ENCODE results near the gene TMEM11.
A peak's percentile ranks its signal among the peaks of the same experiment; 100 is the strongest.
"Not testable (repeated sequence)": the region's sequence is repeated elsewhere in the genome, so short reads cannot be mapped to it uniquely, and the experiment has no call there.

The TMEM11 gene

DNA sequence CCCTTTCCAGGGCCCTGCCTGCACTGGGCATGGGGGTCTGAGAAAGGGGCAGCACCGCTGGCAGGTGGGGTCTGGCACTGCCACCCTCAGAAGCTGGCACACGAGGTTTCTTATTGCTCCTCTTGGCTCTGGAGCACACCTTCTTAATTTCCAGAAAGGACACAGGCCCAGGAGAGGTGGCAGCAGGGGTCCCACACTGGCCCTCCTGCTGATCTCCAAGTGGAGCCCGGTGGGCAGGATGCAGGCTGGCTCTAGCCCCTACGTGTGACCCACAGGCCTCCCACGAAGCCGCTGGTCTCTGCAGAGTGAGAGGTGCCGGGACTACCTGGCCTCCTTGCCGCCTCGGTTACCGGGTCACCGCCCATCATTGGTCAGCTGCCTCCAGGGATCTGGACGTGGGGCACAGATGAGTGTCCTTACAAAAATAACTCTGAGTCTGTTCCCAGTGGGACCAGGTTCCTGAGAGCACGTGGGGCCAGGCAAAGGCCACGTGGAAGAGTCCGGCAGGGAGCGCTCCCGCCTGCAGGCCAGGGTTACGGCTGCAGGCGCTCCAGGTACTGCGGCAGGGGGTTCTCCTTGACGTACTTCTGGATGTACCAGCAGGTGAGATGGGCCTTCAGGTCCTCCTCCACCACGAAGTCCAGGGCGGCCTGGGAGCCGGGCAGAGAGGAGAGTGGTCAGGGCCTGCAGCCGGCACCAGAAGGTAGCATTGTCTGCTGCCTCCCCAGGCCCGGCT, 29.0 kb upstream of the TMEM11 start:
- no peak for DNase-seq (ENCODE audit: low read depth in 2 of 2)

DNA sequence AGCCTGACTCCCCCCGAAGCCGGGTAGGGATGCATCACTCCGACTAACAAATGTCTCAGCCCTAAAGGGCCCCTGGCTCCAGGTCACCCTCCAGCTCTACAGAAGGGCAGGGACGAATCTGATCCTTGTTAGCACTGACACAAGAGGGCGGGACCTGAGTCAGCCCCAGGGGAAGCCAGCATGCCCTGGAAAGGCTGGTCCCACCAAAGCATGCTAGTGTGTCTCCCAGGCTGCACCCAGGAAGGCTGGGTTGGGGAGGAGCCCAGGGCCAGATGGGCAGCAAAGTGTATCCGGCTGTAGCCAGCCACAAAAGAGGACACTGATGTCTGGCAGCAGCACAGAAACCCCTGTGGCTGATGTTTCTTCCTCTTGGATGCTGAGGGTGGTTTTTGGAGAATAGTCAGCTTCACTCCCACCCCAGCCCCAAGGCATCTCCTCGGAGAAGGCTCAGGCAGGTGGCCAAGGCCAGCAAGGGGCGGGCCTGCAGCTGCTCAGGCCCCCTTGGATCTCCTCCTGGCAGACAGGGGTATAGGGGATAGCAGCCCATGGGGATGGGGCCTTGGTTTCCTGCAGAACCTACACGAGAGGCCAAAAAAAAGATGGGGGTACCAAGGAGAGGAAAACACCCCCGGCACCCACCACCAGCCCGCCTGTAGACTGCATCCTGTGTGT, 28.2 kb upstream of the TMEM11 start:
- DNase-seq (ENCODE audit: low read depth in 2 of 2), result no peak

DNA sequence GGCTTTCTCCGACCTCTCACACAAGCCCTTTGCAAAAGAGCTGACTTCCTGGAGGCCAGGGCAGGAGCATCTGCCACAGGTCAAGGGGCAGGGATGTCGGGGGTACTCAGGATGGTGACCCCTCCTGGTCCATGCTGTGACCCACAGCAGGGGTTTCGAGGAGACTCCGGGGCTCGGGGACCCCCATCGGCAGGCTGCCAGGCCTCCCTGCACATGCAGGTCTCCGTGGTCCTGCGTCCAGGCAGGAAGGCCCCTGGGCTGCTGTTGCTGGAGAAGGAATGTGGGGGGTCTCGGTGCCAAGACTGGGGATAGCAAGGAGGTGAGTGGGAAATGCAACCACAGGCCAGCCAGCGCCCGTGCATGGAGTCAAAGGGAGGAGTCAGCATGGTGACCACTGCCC, 27.6 kb upstream of the TMEM11 start:
- no peak for DNase-seq (ENCODE audit: low read depth in 2 of 2)

DNA sequence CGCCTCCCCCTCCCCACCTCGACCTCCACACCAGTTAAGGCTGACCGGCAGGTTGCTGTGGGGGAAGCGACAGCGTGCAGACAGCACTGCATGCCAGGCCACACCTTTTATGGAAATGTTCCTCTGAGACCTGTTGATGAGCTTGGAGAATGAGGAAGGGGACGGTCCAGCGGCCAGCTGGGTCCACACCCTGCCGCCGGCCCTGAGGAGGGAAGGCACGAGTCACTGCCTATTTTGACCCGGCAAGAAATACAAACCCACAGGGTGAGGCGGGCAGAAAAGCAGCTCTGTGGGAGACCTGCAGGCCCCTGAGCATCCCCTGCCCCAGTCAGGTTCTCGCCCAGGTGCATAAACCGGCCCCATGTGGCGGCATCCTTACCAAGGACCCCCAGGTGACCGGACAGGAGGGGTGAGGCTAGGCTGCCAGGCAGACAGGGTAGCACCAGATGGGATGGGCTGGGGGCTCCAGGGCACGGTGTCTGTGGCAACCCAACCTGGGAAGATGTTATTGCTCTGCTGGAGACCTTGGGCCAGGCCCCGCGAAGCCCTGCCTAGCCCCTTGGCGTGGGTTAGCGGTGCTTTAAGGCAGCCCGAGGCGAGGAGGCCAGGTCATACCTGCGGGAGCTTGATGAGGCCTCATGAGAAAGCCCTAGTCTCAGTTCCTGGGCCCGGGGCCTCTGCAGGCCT, 26.6 kb upstream of the TMEM11 start:
- no peak for DNase-seq (ENCODE audit: low read depth in 2 of 2)

DNA sequence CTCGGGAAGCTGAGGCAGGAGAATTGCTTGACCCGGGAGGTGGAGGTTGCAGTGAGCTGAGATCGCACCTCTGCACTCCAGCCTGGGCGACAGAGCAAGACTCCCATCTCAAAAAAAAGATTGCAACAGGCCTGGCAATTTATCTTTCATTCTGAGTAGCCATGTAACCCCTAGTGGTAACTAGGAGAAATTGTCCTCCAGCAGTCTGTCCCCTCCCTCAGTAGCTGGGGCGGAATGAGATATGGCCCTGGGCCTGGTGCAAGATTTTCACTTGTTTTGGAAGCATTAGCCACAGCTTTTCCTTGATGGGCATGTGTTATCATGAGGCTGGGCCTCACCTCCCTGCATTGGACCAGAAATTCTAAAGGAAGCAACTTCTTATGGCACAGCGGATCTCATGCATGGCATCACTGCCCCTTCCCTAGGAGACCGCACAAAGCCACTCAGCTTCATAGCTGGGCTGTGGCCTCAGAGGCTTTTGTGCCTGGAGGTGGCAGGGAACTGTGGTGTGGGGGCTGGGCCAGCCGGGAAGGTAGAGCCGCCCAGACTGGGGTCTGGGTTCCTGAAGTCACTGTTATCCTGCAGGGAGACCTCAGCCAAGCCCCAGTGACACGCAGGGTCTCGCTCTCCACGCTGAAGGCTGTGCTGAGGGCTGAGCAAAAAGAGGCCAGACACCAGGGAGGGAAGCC, 25.9 kb upstream of the TMEM11 start:
- DNase-seq (ENCODE audit: low read depth in 2 of 2), result no peak

DNA sequence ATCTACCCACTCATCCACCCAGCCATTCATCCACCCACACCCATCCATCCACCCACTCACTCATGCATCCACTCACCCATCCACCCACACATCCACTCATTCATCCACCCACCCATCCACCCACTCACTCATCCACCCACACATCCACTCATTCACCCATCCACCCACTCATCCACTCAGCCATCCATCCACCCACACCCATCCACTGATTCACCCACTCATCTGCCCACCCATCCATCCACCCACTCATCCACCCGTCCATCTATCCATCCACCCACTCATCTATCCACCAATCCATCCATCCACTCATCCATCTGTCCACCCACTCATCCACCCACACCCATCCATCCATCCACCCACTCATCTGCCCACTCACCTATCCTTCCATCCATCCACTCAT, 22.0 kb upstream of the TMEM11 start:
- DNase-seq (ENCODE audit: low read depth in 2 of 2), result no peak

DNA sequence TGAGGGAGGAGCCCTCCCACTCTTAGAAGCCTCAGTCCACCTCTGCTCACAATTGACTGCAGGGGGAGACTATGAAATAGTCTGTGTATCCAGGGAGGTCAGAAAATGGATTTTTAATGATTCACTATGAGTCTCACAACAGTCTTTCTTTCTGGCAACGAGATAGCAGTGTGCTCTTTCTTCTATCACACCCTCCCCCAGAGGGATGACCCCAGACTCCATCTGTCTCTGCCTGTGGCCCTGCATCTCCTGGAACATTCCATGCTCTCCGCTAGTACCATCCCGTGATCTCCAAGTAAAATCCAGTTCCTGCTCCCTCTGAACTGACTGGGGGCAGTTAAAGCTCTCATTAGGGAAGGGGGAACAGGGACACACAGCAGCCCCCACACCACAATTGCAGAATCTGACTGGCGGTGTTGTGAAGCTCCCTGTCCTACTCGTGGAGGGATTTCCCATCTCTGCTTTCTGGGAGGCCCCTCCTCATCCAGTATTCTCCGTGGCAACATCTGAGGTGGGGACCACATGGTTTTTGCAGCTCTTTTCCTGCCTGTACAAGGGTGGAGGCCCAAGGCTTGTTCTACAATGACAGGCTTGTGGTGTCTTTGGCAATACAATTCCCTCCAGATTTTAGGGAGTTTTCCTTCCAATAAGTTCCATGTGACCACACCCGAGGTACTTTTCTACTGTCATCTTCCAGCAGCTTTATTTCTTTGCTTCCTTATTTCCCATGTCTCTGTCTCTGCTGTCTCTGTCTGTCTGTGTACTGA, 19.8 kb upstream of the TMEM11 start:
- DNase-seq (ENCODE audit: low read depth in 2 of 2), result no peak

DNA sequence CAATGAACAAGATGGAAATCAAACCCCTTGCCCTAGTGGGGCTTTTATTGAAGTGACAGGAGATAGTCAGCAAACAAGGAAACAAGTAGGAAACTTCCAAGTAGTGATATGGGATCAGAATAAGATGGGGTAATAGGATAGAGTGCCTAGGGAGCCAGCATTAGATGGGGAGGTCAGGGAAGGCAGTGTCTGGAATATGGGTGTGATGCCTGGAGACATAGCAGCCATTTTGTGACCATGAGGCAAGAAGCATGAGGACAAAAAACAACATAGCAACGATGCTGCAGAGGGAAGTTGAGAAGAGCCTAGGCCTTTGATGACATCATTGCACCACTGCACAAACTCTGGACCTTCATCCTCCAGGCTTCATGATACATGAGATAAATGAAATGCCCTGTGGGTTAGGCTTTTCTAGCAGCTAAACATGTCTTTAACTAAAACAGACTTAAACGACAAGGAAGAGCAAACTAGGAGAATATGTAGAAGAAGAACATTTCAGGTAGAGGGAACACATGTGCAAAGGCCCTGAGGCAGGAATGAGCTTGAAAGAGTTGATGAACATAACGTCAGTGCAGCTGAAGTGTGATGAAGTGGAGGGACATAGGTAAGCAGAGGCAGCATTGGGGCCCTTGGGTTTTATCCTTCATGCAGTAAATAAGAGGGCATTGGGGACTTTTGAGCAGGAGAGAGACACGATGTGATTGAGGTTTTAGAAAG, 18.2 kb upstream of the TMEM11 start:
- no peak for DNase-seq (ENCODE audit: low read depth in 2 of 2)

DNA sequence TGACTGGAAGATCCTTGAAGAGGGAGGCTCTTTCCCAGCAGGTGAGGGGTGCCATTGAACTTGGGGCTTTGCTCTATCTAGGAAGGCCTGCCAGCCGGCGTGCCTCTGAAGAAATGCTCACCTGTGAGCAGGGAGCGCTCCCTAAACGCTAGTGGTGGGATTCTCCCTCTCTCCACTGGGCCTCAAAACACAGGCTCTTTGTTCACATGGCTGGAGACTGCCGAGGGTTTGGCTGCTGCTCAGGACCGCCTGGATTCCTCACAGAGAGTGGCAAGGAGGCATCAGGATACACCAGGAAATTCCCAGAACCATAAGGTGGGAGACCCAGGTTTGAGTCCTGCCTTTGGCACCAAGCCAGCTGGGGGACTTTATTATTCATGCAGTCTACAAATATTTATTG, 17.6 kb upstream of the TMEM11 start:
- DNase-seq (ENCODE audit: low read depth in 2 of 2), result no peak

DNA sequence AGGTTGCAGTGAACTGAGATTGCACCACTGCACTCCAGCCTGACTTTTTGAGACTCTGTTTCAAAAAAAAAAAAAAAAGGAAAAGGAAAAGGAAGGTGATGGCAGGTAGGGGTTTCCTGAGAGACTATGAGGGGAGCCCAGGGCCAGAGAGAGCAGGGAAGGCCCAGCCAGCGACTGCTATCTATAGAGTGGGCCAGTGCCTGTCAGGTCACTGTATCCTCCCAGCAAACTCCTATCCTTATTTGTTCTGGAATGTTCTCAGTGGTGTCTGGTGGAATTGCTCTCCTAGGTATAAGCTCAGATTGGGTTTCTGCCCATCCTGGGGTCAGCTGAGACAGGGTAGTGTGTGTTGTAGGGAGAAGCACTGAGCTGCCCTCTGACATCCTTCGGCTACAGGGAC, 14.9 kb upstream of the TMEM11 start:
- no peak for DNase-seq (ENCODE audit: low read depth in 2 of 2)

DNA sequence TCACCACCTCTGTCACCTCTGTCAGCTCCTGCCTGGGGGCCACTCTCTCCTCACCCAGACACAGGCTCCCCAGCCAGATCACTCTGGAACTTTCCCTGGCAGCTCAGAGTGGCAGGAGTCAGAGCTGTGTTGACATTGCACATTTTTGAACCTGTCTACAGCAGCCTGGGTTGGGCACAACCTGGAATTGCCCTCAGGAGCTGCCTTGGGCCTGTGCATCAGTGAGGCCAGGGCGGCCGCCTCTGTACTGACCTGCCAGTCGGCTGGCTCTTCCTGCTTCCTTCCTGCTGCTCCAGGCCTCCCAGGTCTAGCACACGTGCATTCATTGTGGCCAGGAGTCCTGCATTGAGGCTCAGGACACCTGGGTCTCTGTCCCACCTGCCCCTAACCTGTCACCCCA, 14.2 kb upstream of the TMEM11 start:
- DNase-seq (ENCODE audit: low read depth in 2 of 2), result no peak

DNA sequence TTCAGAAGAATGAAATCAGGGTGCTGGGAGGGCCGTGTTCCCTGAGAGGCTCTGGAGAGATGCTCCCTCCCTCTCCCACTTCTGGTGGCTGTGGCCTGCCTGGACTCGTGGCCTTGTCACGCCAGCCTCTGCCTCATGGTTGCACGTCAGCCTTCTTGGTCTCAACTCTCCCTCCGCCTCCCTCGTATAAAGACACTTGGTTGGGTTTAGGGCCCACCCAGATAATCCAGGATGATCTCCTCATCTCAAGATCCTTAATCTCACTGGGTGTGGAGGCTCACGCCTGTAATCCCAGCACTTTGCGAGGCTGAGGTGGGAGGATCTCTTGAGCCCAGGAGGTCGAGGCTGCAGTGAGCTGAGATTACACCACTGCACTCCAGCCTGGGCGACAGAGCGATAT, 13.3 kb upstream of the TMEM11 start:
- DNase-seq (ENCODE audit: low read depth in 2 of 2), result not testable (repeated sequence)

DNA sequence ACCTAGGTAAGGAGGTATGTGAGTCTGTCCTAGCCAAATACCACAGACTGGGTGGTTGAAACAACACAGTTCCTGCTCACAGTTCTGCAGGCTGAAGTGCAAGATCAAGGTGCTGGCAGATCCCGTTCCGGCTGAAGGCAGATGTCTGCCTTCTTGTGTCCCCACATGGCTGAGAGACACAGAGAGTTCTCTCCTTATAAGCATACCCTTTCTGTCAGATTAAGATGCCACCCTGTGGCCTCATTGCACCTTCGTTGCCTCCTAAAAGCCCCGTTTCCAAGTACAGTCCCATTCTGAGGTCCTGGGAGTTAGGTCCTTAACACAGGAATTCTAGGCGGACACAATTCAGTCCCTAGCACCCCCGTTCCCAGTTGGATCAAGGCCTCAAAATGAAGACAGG, 9.1 kb upstream of the TMEM11 start:
- no peak for DNase-seq (ENCODE audit: low read depth in 2 of 2)

DNA sequence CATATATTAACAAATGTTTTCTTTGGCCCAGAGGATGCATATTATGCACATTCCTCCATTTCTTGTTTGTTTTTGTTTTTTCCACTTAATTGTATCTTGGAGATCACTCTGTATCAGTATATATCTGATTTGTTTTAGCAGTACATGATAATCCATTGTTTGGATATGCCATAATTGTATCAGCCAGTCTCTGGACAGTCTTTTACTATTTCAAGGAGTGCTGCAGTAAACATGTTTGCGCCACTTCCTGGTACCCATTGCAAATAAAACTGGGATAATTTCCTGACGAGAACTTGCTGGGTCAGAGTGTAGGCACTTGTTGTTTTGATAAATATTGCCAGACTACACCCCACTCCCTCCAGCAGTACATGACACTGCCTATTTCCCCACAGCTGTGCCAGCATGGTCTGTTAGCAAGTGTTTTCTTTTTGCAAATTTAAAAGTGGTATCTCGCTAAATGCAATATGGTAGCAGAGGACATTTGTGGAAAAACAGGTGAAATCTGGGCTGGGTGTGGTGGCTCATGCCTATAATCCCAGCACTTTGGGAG, 4.9 kb upstream of the TMEM11 start:
- no peak for DNase-seq (ENCODE audit: low read depth in 2 of 2)

DNA sequence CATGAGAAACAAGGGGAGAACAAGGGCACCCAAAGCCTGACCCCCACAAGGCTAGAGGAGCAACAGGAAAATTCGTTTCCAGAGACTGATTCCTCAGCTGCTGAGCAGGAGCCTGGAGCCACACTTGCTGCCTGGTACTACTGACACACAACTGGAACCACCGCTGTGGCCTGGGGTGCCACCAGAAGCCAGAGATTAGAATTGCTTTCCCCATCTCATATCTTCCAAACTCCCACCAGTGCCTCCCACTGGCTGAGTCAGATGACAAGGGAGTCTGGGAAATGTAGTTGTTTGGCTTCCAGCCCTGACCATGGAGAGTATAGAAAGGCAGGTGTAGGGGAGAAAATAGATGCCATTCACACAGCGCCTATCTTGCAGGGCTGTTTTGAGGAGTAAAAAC, 4.1 kb upstream of the TMEM11 start:
- peak; percentile 39 to 49 for DNase-seq (ENCODE audit: low read depth in 2 of 2)

DNA sequence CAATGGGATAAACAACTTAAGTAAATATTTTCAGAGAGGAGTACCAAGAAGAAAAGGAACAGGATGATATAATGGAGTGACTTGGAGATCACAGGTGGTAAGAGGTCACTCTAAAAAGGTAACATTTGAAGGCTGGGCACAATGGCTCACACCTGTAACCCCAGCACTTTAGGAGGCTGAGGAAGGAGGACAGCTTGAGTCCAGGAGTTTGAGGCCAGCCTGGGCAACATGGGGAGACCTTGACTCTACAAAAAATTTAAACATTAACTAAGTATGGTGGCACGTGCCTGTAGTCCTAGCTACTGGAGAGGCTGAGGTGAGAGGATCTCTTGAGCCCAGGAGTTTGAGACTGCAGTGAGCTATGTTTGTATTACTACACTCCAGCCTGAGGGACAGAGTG, 3.4 kb upstream of the TMEM11 start:
- DNase-seq (ENCODE audit: low read depth in 2 of 2), result no peak

DNA sequence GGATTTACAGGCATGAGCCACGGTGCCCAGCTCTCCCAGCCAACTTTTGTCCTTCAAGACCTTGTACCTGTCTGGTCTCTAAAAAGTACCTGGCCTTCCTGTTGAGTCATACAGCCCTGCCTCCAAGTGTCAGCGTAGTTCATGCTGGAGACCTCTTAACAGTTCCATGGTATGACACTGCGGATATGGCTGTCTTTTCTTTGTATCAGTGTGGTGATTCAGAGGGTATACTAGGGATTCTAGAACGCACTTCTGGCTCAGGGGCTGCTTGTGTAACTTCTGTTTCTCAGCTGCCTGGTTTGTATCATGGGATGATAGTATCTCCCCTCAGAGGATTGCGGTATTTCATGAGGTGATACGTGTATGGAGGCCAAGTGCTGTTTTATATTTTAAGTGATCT, 2.0 kb upstream of the TMEM11 start:
- no peak for DNase-seq (ENCODE audit: low read depth in 2 of 2)

DNA sequence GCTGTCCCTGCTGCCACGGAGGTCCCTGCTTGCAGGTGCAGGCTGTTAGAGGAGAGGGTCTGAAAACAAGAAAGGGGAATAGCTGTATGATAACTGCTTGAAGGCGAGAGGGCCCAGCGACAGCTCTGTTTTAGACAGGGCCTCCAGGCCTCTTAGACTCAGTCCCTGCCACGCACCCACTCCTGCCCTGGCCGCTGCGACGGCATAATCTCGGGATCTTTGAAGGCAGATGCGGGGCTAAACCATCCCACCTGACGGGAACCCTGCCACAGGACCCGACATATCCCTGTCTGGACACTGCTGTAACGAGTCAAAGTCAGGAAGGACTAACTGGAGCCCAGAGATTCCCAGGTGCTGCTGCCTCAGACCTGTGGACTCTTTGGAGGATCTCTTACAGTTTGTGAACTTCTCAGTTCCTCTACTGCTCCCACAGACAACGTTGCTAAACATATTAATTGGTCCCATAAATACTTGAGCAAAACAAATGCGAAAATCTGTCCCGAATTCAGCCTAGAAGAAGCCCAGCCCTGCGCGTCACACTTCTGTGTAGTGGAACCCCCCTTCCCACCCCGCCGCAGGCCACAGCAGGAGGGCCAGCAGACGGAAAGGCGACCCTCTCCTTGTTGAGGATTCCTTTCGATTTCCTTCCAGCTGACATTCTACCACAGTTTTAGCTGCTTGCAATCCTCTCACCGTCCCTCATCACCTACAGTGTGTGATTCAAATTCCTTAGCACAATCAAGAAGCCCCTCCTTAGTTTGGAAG, 998 bp upstream of the TMEM11 start:
- DNase-seq (ENCODE audit: low read depth in 2 of 2), result peak in 1 of 2 donors; percentile 9

DNA sequence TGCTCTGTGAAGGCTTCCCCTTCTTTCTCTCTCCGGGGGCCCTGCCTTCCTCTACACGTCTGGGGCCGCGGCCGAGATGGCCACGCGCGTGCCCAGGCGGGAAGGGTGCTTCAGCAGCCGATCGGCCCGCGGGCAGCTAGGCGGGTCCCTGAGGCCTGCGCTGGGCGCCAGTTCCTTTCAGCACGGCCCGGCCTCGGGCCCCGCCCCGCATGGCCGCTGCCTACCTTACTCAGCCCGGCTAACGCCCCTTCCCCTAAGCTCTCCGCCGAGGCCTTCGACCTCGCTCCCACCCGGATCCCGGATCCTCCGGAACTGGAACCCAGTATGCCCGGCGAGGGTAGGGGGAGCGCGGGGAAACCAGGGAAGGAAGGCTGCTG, 335 bp downstream of the TMEM11 start:
- no peak for DNase-seq (ENCODE audit: low read depth in 2 of 2)
